Subcutaneous adipose tissue (tissue), 4 donors: ENCODE measurements around the gene HAO2. TPM values are rescaled to one million over a fixed set of nuclear protein-coding genes. Genes with fewer than 3 reads are reported as not detected.

Experiments used
- CTCF ChIP-seq: fragments of 450-650 bp; IDR thresholded peaks from one replicate; pipeline ENCODE4 v1.5.1; 2016; ENCODE audit warnings: low read depth, mild to moderate bottlenecking, control low read depth, antibody characterized with exemption, moderate library complexity
- total RNA-seq, 4 donors: library from RNA; depleted of rRNA; stranded (reverse); fragments of >200 nt; gene quantifications; one replicate each; pipeline ENCODE4 v1.1.0, GENCODE V29; 2016

Gene HAO2
- total RNA-seq, 4 donors from 2014 or later = 0.49 to 0.66 TPM; not detected in 2

GRCh38 chr1:119372503-119373086 lies 4.0 kb downstream of the HAO2 start:
- no peak for TF ChIP-seq CTCF

GRCh38 chr1:119373465-119373864 lies 4.9 kb downstream of the HAO2 start:
- TF ChIP-seq CTCF = no peak

- no peak for TF ChIP-seq CTCF
Observed at GRCh38 chr1:119374208-119374874, 5.8 kb downstream of the HAO2 start.

- TF ChIP-seq CTCF = no peak
Observed at GRCh38 chr1:119375366-119375765, 6.8 kb downstream of the HAO2 start.

- no peak for TF ChIP-seq CTCF
Observed at GRCh38 chr1:119376594-119376993, 8.0 kb downstream of the HAO2 start.

- no peak for TF ChIP-seq CTCF
Observed at GRCh38 chr1:119379117-119379516, 10.5 kb downstream of the HAO2 start.

GRCh38 chr1:119380304-119380703 lies 11.7 kb downstream of the HAO2 start:
- no peak for TF ChIP-seq CTCF
